ENCODE measurements around the gene SMC3. TPM values are rescaled to one million over a fixed set of nuclear protein-coding genes. Genes with fewer than 3 reads are reported as not detected.
A peak's percentile ranks its signal among the peaks of the same experiment; 100 is the strongest.

Gene SMC3
- polyA plus RNA-seq, 1 of the 3 experiments (the other 2 are of a cell fraction): 10.1 TPM

DNA sequence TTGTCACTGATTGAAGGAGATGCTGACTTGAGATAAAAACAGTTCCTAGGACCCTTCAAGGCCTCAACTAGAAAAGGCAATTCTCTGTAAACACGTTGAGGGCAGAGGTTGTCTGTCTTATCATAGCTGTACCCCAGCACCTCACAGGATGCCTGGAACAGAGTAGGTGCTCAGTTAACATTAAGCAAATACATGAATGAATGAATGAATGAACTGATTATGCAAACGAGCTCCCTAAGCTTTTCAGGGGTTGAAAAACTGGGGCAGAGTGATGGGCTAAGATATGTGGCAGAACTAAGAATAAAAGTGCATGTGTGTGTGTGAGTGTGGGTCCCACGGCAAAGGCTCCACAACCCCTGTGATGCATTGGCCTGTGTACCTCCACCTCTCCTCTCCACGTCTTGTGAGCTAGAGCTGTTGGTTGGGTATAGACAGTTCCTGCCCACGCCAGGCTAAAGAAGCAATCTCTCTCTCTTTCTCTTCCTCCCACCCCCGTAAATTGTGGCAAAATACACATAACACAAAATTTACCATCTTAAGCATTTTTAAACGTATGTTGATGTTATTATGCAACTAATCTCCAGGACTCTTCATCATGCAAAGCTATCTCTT, 20.9 kb upstream of the SMC3 start (continued):
- TF ChIP-seq, protein P1, sequence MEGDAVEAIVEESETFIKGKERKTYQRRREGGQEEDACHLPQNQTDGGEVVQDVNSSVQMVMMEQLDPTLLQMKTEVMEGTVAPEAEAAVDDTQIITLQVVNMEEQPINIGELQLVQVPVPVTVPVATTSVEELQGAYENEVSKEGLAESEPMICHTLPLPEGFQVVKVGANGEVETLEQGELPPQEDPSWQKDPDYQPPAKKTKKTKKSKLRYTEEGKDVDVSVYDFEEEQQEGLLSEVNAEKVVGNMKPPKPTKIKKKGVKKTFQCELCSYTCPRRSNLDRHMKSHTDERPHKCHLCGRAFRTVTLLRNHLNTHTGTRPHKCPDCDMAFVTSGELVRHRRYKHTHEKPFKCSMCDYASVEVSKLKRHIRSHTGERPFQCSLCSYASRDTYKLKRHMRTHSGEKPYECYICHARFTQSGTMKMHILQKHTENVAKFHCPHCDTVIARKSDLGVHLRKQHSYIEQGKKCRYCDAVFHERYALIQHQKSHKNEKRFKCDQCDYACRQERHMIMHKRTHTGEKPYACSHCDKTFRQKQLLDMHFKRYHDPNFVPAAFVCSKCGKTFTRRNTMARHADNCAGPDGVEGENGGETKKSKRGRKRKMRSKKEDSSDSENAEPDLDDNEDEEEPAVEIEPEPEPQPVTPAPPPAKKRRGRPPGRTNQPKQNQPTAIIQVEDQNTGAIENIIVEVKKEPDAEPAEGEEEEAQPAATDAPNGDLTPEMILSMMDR (IDR thresholded peaks at IDR 0.05): no peak

- H3K27ac ChIP-seq (ENCODE audit: low read depth in 2 of 2, low read length in 1 of 2): no peak overlapping the region
- H3K9ac ChIP-seq: no peak overlapping the region
- no peaks in the 10 kb centered on the region for H3K79me2 ChIP-seq (ENCODE audit: insufficient read depth)
- CTCF ChIA-PET: interaction anchor here (0.6 to 9.6 kb wide), 33 partner anchors 10 to 241 kb away, joined by 3 to 112 read pairs (median 4); partner anchors contain the start of gene SMNDC1
- H3K27me3 ChIP-seq (ENCODE audit: insufficient read depth): no peaks in the 10 kb centered on the region
- peaks cover 2% of the 10 kb centered on the region for H3F3A ChIP-seq (replicated peaks; ENCODE audit: insufficient read depth)
- H2AFZ ChIP-seq (ENCODE audit: low read depth): peak overlapping the region; percentile 58; the same call in 1 of the 2 replicates
- no peaks in the 10 kb centered on the region for H4K20me1 ChIP-seq (ENCODE audit: insufficient read depth)
- 5% methylated on average over 8 of the region's 8 CpGs for whole genome bisulfite sequencing (ENCODE audit: low lambda C conversion rate)
- no peak overlapping the region for H3K4me3 ChIP-seq (ENCODE audit: low read depth in 2 of 2, low read length in 1 of 2)
- no peaks in the 10 kb centered on the region for H3K36me3 ChIP-seq (replicated peaks in 1 of 2; ENCODE audit: control insufficient read depth in 1 of 2, insufficient read depth in 2 of 2, low read length in 1 of 2)
- H3K9me2 ChIP-seq: no peaks in the 10 kb centered on the region
- no peak overlapping the region for H3K4me2 ChIP-seq
- H3K4me1 ChIP-seq (ENCODE audit: control insufficient read depth in 1 of 2, insufficient read depth in 2 of 2, low read depth in 1 of 2, low read length in 1 of 2): no peaks in the 10 kb centered on the region
- DNase-seq: peak; percentile 65
- POLR2A ChIA-PET: interaction anchor here (0.8 kb wide), 1 partner anchor 242 kb away, joined by 3 read pairs; the partner anchor contains the start of gene SMNDC1
- no peaks in the 10 kb centered on the region for H3K9me3 ChIP-seq
- TF ChIP-seq FOSL2 (IDR thresholded peaks at IDR 0.05; ENCODE audit: borderline replicate concordance, low read depth): no peak
- TF ChIP-seq, protein P2, sequence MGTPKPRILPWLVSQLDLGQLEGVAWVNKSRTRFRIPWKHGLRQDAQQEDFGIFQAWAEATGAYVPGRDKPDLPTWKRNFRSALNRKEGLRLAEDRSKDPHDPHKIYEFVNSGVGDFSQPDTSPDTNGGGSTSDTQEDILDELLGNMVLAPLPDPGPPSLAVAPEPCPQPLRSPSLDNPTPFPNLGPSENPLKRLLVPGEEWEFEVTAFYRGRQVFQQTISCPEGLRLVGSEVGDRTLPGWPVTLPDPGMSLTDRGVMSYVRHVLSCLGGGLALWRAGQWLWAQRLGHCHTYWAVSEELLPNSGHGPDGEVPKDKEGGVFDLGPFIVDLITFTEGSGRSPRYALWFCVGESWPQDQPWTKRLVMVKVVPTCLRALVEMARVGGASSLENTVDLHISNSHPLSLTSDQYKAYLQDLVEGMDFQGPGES (IDR thresholded peaks at IDR 0.05; ENCODE audit: low read depth, low read length): no peak
- TF ChIP-seq NFIC (IDR thresholded peaks at IDR 0.05; ENCODE audit: borderline replicate concordance): peak; percentile 26; the same call in 1 of the 2 replicates
- TF ChIP-seq, protein P1 (IDR thresholded peaks at IDR 0.05): peak; percentile 87
- TF ChIP-seq POLR2AphosphoS5 (IDR thresholded peaks at IDR 0.05; ENCODE audit: low read depth, low read length): no peak
- TF ChIP-seq CHD2 (IDR thresholded peaks at IDR 0.05; ENCODE audit: low read length, partially characterized antibody): peak; percentile 26
- peak; percentile 93 for TF ChIP-seq RAD21 (IDR thresholded peaks at IDR 0.05; ENCODE audit: low read length)
- 0 out of 2 replicates have a peak, but pooled peaks have one; percentile 9 for TF ChIP-seq TCF12 (IDR thresholded peaks at IDR 0.05)
- TF ChIP-seq EZH2phosphoT487 (IDR thresholded peaks at IDR 0.05; ENCODE audit: borderline replicate concordance, low read depth): no peak
- no peak for TF ChIP-seq SIN3A (IDR thresholded peaks at IDR 0.05; ENCODE audit: borderline replicate concordance, low read depth, low read length)
- no peak for TF ChIP-seq TEAD4 (IDR thresholded peaks at IDR 0.05; ENCODE audit: borderline replicate concordance, insufficient read depth)
- TF ChIP-seq, protein P3, sequence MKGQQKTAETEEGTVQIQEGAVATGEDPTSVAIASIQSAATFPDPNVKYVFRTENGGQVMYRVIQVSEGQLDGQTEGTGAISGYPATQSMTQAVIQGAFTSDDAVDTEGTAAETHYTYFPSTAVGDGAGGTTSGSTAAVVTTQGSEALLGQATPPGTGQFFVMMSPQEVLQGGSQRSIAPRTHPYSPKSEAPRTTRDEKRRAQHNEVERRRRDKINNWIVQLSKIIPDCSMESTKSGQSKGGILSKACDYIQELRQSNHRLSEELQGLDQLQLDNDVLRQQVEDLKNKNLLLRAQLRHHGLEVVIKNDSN (IDR thresholded peaks at IDR 0.05; ENCODE audit: borderline replicate concordance, low read depth): no peak
- TF ChIP-seq, protein P4, sequence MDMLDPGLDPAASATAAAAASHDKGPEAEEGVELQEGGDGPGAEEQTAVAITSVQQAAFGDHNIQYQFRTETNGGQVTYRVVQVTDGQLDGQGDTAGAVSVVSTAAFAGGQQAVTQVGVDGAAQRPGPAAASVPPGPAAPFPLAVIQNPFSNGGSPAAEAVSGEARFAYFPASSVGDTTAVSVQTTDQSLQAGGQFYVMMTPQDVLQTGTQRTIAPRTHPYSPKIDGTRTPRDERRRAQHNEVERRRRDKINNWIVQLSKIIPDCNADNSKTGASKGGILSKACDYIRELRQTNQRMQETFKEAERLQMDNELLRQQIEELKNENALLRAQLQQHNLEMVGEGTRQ (IDR thresholded peaks at IDR 0.05; ENCODE audit: borderline replicate concordance, low read depth, low read length): no peak
- 0 out of 2 replicates have a peak, but pooled peaks have one; percentile 44 for TF ChIP-seq RFX5 (IDR thresholded peaks at IDR 0.05; ENCODE audit: low read length)
- no peak for TF ChIP-seq NRF1 (IDR thresholded peaks at IDR 0.05; ENCODE audit: low read depth, low read length)
- TF ChIP-seq JUND (IDR thresholded peaks at IDR 0.05): no peak
- peak; percentile 91 for TF ChIP-seq SMC3 (IDR thresholded peaks at IDR 0.05; ENCODE audit: low read depth, low read length)
- TF ChIP-seq, protein P5, sequence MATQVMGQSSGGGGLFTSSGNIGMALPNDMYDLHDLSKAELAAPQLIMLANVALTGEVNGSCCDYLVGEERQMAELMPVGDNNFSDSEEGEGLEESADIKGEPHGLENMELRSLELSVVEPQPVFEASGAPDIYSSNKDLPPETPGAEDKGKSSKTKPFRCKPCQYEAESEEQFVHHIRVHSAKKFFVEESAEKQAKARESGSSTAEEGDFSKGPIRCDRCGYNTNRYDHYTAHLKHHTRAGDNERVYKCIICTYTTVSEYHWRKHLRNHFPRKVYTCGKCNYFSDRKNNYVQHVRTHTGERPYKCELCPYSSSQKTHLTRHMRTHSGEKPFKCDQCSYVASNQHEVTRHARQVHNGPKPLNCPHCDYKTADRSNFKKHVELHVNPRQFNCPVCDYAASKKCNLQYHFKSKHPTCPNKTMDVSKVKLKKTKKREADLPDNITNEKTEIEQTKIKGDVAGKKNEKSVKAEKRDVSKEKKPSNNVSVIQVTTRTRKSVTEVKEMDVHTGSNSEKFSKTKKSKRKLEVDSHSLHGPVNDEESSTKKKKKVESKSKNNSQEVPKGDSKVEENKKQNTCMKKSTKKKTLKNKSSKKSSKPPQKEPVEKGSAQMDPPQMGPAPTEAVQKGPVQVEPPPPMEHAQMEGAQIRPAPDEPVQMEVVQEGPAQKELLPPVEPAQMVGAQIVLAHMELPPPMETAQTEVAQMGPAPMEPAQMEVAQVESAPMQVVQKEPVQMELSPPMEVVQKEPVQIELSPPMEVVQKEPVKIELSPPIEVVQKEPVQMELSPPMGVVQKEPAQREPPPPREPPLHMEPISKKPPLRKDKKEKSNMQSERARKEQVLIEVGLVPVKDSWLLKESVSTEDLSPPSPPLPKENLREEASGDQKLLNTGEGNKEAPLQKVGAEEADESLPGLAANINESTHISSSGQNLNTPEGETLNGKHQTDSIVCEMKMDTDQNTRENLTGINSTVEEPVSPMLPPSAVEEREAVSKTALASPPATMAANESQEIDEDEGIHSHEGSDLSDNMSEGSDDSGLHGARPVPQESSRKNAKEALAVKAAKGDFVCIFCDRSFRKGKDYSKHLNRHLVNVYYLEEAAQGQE (IDR thresholded peaks at IDR 0.05; ENCODE audit: low read depth, low read length): no peak
Observed at GRCh38 chr10:110547139-110547761, 20.2 kb upstream of the SMC3 start.

All from SK-N-SH (cell line).